ENCODE data around the gene BDKRB1.

The BDKRB1 gene

DNA sequence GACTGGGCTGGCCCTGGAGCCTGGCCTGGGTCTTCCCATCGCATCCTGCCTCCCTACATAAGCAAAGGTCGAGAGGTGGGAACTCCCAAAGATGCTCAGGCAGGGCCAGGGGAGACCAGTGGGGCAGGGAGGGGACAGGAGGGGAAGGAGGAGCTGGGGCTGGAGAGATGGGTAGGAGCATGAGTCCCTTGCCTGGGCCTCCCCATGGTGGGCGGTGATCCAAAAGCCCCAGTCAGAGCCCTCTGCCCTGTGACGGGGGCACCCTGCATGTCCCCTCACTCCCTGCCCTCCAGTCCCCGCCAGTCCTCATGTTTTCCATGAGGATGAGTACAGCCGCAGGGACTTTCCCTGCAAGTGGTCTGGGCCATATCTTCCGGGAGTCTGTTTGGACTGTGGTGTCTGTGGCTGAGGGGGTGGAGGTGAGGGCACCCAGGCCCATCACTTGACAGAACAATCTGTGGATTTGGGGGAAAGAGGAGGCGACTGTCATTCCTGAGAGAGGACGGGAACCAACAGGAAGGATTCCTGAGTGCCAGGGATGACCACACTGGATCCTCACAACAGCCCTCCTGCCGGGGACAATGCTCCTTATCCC lies 42.0 kb upstream of the BDKRB1 start:
- ChIA-PET CTCF (no interaction called here), POLR2A (no interaction called here)
- DNase-seq (ENCODE audit: extremely low spot score) = no peak
- TF ChIP-seq, protein P1, sequence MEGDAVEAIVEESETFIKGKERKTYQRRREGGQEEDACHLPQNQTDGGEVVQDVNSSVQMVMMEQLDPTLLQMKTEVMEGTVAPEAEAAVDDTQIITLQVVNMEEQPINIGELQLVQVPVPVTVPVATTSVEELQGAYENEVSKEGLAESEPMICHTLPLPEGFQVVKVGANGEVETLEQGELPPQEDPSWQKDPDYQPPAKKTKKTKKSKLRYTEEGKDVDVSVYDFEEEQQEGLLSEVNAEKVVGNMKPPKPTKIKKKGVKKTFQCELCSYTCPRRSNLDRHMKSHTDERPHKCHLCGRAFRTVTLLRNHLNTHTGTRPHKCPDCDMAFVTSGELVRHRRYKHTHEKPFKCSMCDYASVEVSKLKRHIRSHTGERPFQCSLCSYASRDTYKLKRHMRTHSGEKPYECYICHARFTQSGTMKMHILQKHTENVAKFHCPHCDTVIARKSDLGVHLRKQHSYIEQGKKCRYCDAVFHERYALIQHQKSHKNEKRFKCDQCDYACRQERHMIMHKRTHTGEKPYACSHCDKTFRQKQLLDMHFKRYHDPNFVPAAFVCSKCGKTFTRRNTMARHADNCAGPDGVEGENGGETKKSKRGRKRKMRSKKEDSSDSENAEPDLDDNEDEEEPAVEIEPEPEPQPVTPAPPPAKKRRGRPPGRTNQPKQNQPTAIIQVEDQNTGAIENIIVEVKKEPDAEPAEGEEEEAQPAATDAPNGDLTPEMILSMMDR (IDR thresholded peaks at IDR 0.05; ENCODE audit: control extremely low read depth, extremely low read depth, low read depth, missing control alignments) = no peak

- no peak for DNase-seq (ENCODE audit: extremely low spot score)
- TF ChIP-seq, protein P1 (IDR thresholded peaks at IDR 0.05; ENCODE audit: control extremely low read depth, extremely low read depth, low read depth, missing control alignments) = no peak
- CTCF ChIA-PET = no interaction called here
- POLR2A ChIA-PET = no interaction called here
Observed at GRCh38 chr14:96214793-96215192, 41.2 kb upstream of the BDKRB1 start.

DNA sequence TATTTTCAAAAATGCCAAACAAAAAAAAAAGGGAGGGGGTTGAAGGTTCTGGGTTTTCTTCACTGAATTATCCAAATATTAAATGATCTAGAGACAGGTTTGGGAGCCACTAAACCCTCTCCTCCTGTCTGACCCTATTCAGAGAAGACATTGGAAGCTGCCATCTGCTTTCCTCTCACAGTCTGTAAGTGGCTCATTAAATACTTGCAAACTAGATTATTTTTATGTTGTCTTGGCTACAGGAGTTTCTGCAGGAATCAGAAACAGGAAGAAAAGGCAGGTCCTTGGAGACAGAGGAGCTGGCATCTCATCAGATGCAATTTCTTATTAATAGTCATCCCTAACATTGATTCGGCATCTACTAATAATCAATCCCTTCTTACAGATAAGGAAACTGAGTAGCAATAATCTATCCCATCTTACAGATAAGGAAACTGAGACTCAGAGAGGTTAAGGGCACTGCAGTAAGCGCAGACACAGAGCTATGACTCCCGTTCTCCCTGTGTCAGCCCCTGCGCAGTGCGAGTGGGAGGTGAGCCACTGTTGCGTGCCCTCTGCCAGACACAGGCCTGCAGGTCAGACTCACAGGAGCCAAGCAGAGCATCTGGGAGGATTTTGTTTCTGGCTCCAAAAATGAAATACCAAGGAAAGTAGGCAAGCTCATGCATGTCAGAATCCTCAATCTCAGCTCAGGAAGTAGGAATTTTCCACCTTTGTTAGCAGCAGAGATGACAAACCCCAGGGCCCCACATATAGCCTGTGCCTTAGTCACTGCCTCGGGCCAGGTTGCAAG lies 40.4 kb upstream of the BDKRB1 start:
- POLR2A ChIA-PET = no interaction called here

DNA sequence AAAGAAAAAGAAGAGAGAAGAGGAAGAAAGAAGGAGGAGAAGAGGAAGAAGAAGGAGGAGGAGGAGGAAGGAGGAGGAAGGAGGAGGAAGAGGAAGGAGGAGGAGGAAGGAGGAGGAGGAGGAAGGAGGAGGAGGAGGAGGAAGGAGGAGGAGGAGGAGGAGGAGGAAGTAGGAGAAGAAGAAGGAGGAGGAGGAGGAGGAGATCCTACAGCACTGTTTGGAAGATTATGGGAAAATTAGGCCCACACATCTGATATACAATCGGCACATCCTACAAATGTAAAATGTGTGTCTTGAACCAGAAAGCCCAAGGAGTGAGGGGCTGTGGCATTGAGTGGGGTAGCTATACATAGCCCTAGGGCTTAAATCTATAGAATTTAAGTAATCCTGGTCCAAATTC lies 39.4 kb upstream of the BDKRB1 start:
- POLR2A ChIA-PET = no interaction called here
- no peak for DNase-seq (ENCODE audit: extremely low spot score)
- CTCF ChIA-PET = no interaction called here
- TF ChIP-seq, protein P1 (IDR thresholded peaks at IDR 0.05; ENCODE audit: control extremely low read depth, extremely low read depth, low read depth, missing control alignments) = no peak

More for the DNA sequence above, 40.4 kb upstream of the BDKRB1 start:
- TF ChIP-seq, protein P1 (IDR thresholded peaks at IDR 0.05; ENCODE audit: control extremely low read depth, extremely low read depth, low read depth, missing control alignments) = no peak
- DNase-seq (ENCODE audit: extremely low spot score) = no peak
- CTCF ChIA-PET = no interaction called here

DNA sequence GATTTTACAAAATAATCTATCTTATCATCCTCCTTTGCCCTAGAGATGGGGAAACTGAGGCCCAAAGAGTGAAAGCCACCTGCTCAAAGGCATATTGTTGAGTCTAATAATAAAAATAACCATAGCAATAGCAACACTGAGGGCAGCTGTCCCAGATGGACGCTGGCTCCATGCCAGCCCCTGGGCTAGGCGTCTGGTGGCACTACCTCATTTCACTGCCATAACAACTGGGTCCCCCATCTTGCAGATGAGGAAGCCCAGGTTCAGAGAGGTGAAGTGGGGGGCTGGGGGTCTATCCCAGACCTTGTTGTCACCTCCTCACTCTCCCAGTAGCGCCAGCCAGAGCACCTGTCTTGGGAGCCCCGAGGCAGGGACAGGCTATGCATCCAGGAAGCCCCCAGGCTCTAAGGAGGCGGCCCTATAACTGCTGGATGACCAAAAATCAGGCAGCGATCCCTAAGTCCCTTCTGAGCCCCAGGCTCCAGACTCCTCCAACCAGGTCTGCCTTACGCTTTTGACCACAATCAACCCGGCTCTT lies 38.6 kb upstream of the BDKRB1 start:
- POLR2A ChIA-PET = no interaction called here
- TF ChIP-seq, protein P1 (IDR thresholded peaks at IDR 0.05; ENCODE audit: control extremely low read depth, extremely low read depth, low read depth, missing control alignments) = no peak
- CTCF ChIA-PET = no interaction called here
- no peak for DNase-seq (ENCODE audit: extremely low spot score)

- CTCF ChIA-PET = interaction anchor here (0.7 to 1.3 kb wide), 3 partner anchors 11 to 142 kb away, joined by 3 read pairs; no protein-coding TSS in a partner anchor
- POLR2A ChIA-PET = no interaction called here
- TF ChIP-seq, protein P1 (IDR thresholded peaks at IDR 0.05; ENCODE audit: control extremely low read depth, extremely low read depth, low read depth, missing control alignments) = no peak
- no peak for DNase-seq (ENCODE audit: extremely low spot score)
Observed at GRCh38 chr14:96221109-96221650, 34.8 kb upstream of the BDKRB1 start.

Measured in GM10248 (cell line).